Mesendoderm (in vitro differentiated cells): Measurements from ENCODE around the gene SGIP1.
A peak's percentile ranks its signal among the peaks of the same experiment; 100 is the strongest.
"Not testable (repeated sequence)": the region's sequence is repeated elsewhere in the genome, so short reads cannot be mapped to it uniquely, and the experiment has no call there.

Experiments
- DNase-seq: peaks from one replicate; pipeline ENCODE4 v3.0.0; 2013
- H2AK5ac ChIP-seq: 2 replicates; pipeline ENCODE4 v1.6.1; 2013; ENCODE audit warnings: low read length, inconsistent platforms
- H2BK120ac ChIP-seq: 2 replicates; pipeline ENCODE4 v1.6.1; 2013; ENCODE audit warnings: low read depth, mild to moderate bottlenecking, low read length, moderate library complexity, mixed read lengths
- H2BK15ac ChIP-seq: replicated peaks from 2 replicates; pipeline ENCODE4 v1.6.1; 2013; ENCODE audit warnings: low read depth, mild to moderate bottlenecking, moderate library complexity
- H2BK5ac ChIP-seq: 2 replicates; pipeline ENCODE4 v1.6.1; 2013; ENCODE audit warnings: low read length, inconsistent platforms
- H3K18ac ChIP-seq: 2 replicates; pipeline ENCODE4 v1.6.1; 2013; ENCODE audit warnings: mild to moderate bottlenecking, low read length, mixed read lengths
- H3K23ac ChIP-seq: one replicate; pipeline ENCODE4 v1.6.1; 2013; ENCODE audit warnings: low read length
- H3K27ac ChIP-seq: 2 replicates; pipeline ENCODE4 v1.5.1; 2013; ENCODE audit warnings: low read depth, mild to moderate bottlenecking, inconsistent platforms, low read length, moderate library complexity
- H3K27me3 ChIP-seq: 2 replicates; pipeline ENCODE4 v1.6.1; 2013; ENCODE audit warnings: low read length, control low read depth, mild to moderate bottlenecking, inconsistent platforms; ENCODE audit not compliant: insufficient read depth, poor library complexity
- H3K36me3 ChIP-seq: 2 replicates; pipeline ENCODE4 v1.6.1; 2013; ENCODE audit warnings: low read length, inconsistent platforms; ENCODE audit not compliant: control insufficient read depth, insufficient read depth
- H3K4ac ChIP-seq: one replicate; pipeline ENCODE4 v1.6.1; 2013; ENCODE audit warnings: low read depth, mild to moderate bottlenecking, low read length, moderate library complexity
- H3K4me1 ChIP-seq: 2 replicates; pipeline ENCODE4 v1.6.1; 2013; ENCODE audit warnings: low read depth, low read length, inconsistent platforms; ENCODE audit not compliant: control insufficient read depth
- H3K4me2 ChIP-seq: 2 replicates; pipeline ENCODE4 v1.6.1; 2013; ENCODE audit warnings: low read length
- H3K4me3 ChIP-seq: 2 replicates; pipeline ENCODE4 v1.5.1; 2013; ENCODE audit warnings: mild to moderate bottlenecking, low read length
- H3K56ac ChIP-seq: one replicate; pipeline ENCODE4 v1.6.1; 2013; ENCODE audit warnings: low read length
- H3K79me1 ChIP-seq: 2 replicates; pipeline ENCODE4 v1.6.1; 2013; ENCODE audit warnings: low read length, inconsistent platforms
- H3K79me2 ChIP-seq: 2 replicates; pipeline ENCODE4 v1.6.1; 2013; ENCODE audit warnings: mild to moderate bottlenecking, low read length; ENCODE audit not compliant: control insufficient read depth, insufficient read depth
- H3K9ac ChIP-seq: 2 replicates; pipeline ENCODE4 v1.6.1; 2013; ENCODE audit warnings: low read length, inconsistent platforms
- H4K5ac ChIP-seq: one replicate; pipeline ENCODE4 v1.6.1; 2013; ENCODE audit warnings: low read length
- H4K8ac ChIP-seq: one replicate; pipeline ENCODE4 v1.6.1; 2013; ENCODE audit warnings: low read depth, mild to moderate bottlenecking, control low read depth, low read length, moderate library complexity
- WGBS: extraction: QIAGEN DNeasy Blood & Tissue Kit; methylation state at CpG from one replicate; pipeline ENCODE4 v1.1.7; 2013; ENCODE audit warnings: low lambda C conversion rate, missing lambda C conversion rate; ENCODE audit not compliant: insufficient coverage; ENCODE audit errors: extremely low coverage; 5-methylcytosine and 5-hydroxymethylcytosine counted together

Gene SGIP1

GRCh38 chr1:66589326-66589725 lies 55.4 kb downstream of the SGIP1 start:
- no peak overlapping the region for H3K23ac ChIP-seq
- H3K4me1 ChIP-seq = no peaks in the 10 kb centered on the region
- H3K4ac ChIP-seq = no peak overlapping the region
- no peak overlapping the region for H3K9ac ChIP-seq
- no peak overlapping the region for H4K8ac ChIP-seq
- no peaks in the 10 kb centered on the region for H3K27me3 ChIP-seq
- H2BK5ac ChIP-seq = no peak overlapping the region
- no peak overlapping the region for H3K4me2 ChIP-seq
- H3K56ac ChIP-seq = no peak overlapping the region
- H2BK15ac ChIP-seq = no peak overlapping the region
- H2AK5ac ChIP-seq = no peak overlapping the region
- no peak overlapping the region for H3K27ac ChIP-seq
- no peak overlapping the region for H2BK120ac ChIP-seq
- H4K5ac ChIP-seq = no peak overlapping the region
- peak; percentile 10 for DNase-seq
- H3K36me3 ChIP-seq = no peaks in the 10 kb centered on the region
- H3K79me2 ChIP-seq = no peaks in the 10 kb centered on the region
- H3K18ac ChIP-seq = no peak overlapping the region
- no peak overlapping the region for H3K4me3 ChIP-seq
- H3K79me1 ChIP-seq = no peaks in the 10 kb centered on the region

GRCh38 chr1:66592106-66592507 lies 58.2 kb downstream of the SGIP1 start:
- H3K23ac ChIP-seq, H3K9ac ChIP-seq, H2AK5ac ChIP-seq, H3K4ac ChIP-seq, H3K27ac ChIP-seq, H3K56ac ChIP-seq, H4K8ac ChIP-seq, H2BK15ac ChIP-seq, H3K4me1 ChIP-seq, H2BK120ac ChIP-seq, H3K27me3 ChIP-seq, H3K4me3 ChIP-seq, H3K79me1 ChIP-seq, H3K4me2 ChIP-seq, H4K5ac ChIP-seq, H3K18ac ChIP-seq, H3K79me2 ChIP-seq, H2BK5ac ChIP-seq, H3K36me3 ChIP-seq: not testable (repeated sequence)
- WGBS = no CpG with 5 or more reads among the region's 5 CpGs
- DNase-seq = peak; percentile 42

- H3K4me2 ChIP-seq = no peak overlapping the region
- no CpG with 5 or more reads among the region's 2 CpGs for WGBS
- H2BK5ac ChIP-seq = no peak overlapping the region
- no peak overlapping the region for H3K18ac ChIP-seq
- H2AK5ac ChIP-seq = no peak overlapping the region
- no peak overlapping the region for H3K9ac ChIP-seq
- no peak for DNase-seq
- no peak overlapping the region for H3K56ac ChIP-seq
- H3K36me3 ChIP-seq = no peaks in the 10 kb centered on the region
- H3K79me2 ChIP-seq = no peaks in the 10 kb centered on the region
- H3K27me3 ChIP-seq = no peaks in the 10 kb centered on the region
- no peak overlapping the region for H4K8ac ChIP-seq
- H3K4me3 ChIP-seq = no peak overlapping the region
- no peak overlapping the region for H3K23ac ChIP-seq
- H3K79me1 ChIP-seq = no peaks in the 10 kb centered on the region
- no peak overlapping the region for H3K4ac ChIP-seq
- H2BK120ac ChIP-seq = no peak overlapping the region
- H3K4me1 ChIP-seq = no peaks in the 10 kb centered on the region
- H4K5ac ChIP-seq = no peak overlapping the region
- no peak overlapping the region for H3K27ac ChIP-seq
- H2BK15ac ChIP-seq = no peak overlapping the region
Measured at GRCh38 chr1:66596191-66596590, 62.2 kb downstream of the SGIP1 start.

- Histone ChIP-seq H3K23ac (no peak overlapping the region), H3K27ac (no peak overlapping the region), H2AK5ac (no peak overlapping the region), H3K4me2 (no peak overlapping the region), H3K27me3 (no peaks in the 10 kb centered on the region), H3K18ac (no peak overlapping the region), H3K79me1 (no peaks in the 10 kb centered on the region), H4K8ac (no peak overlapping the region), H3K4me3 (no peak overlapping the region), H3K56ac (no peak overlapping the region), H2BK5ac (no peak overlapping the region), H2BK120ac (no peak overlapping the region), H3K9ac (no peak overlapping the region), H2BK15ac (no peak overlapping the region), H3K4ac (no peak overlapping the region), H3K36me3 (no peaks in the 10 kb centered on the region), H4K5ac (no peak overlapping the region), H3K79me2 (no peaks in the 10 kb centered on the region), H3K4me1 (no peaks in the 10 kb centered on the region)
- no CpG with 5 or more reads among the region's 4 CpGs for WGBS
- no peak for DNase-seq
Measured at GRCh38 chr1:66597500-66597899, 63.5 kb downstream of the SGIP1 start.

- H3K27me3 ChIP-seq = no peaks in the 10 kb centered on the region
- H2BK15ac ChIP-seq = no peak overlapping the region
- DNase-seq = peak; percentile 21
Measured at GRCh38 chr1:66598670-66599069, 64.7 kb downstream of the SGIP1 start.

GRCh38 chr1:66599346-66599745 lies 65.4 kb downstream of the SGIP1 start:
- no peak overlapping the region for H2BK120ac ChIP-seq

More at GRCh38 chr1:66598670-66599069, 64.7 kb downstream of the SGIP1 start:
- Histone ChIP-seq H2BK5ac (no peak overlapping the region), H3K79me1 (no peaks in the 10 kb centered on the region), H3K27ac (no peak overlapping the region), H3K23ac (no peak overlapping the region), H3K9ac (no peak overlapping the region), H3K18ac (no peak overlapping the region), H4K8ac (no peak overlapping the region), H2BK120ac (no peak overlapping the region), H3K56ac (no peak overlapping the region), H3K4me1 (no peaks in the 10 kb centered on the region), H2AK5ac (no peak overlapping the region), H3K79me2 (no peaks in the 10 kb centered on the region), H4K5ac (no peak overlapping the region), H3K4ac (no peak overlapping the region), H3K36me3 (no peaks in the 10 kb centered on the region), H3K4me3 (no peak overlapping the region), H3K4me2 (no peak overlapping the region)
- WGBS = no CpG with 5 or more reads among the region's 6 CpGs

More at GRCh38 chr1:66599346-66599745, 65.4 kb downstream of the SGIP1 start:
- no peak overlapping the region for H3K56ac ChIP-seq
- H2BK15ac ChIP-seq = no peak overlapping the region
- no peak overlapping the region for H4K5ac ChIP-seq
- H3K4me3 ChIP-seq = no peak overlapping the region
- no peak overlapping the region for H2BK5ac ChIP-seq
- H4K8ac ChIP-seq = no peak overlapping the region
- H3K23ac ChIP-seq = no peak overlapping the region
- H3K9ac ChIP-seq = no peak overlapping the region
- WGBS = no CpG with 5 or more reads among the region's 3 CpGs
- DNase-seq = no peak
- no peak overlapping the region for H3K4ac ChIP-seq
- H3K27me3 ChIP-seq = no peaks in the 10 kb centered on the region
- H3K79me1 ChIP-seq = no peaks in the 10 kb centered on the region
- no peak overlapping the region for H3K27ac ChIP-seq
- no peak overlapping the region for H3K18ac ChIP-seq
- no peaks in the 10 kb centered on the region for H3K36me3 ChIP-seq
- no peak overlapping the region for H2AK5ac ChIP-seq
- no peaks in the 10 kb centered on the region for H3K4me1 ChIP-seq
- no peaks in the 10 kb centered on the region for H3K79me2 ChIP-seq
- no peak overlapping the region for H3K4me2 ChIP-seq
